ENCODE data around the gene DNAJB14. TPM values are rescaled to one million over a fixed set of nuclear protein-coding genes. Genes with fewer than 3 reads are reported as not detected.

The DNAJB14 gene
- polyA plus RNA-seq, 1 experiment: 21.3 TPM

DNA sequence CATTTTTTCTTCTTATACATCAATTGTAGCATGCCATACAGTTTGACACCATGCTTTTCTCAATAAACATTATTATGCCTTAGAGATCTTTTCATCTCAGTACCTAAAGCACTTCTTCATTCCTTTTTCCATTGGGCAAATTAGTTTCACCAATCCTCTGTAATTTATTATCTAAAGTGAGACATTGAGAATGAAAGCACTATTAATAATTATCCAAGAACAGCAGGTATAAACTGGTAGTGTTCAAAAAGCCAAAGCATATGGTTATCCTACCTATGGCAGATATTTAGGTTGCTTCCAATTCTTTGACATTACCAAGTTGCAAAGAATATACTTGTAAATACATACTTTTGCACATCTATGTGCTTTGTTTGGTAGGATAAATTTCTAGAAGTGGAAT, 67.8 kb downstream of the DNAJB14 start:
- TF ChIP-seq, protein P1, sequence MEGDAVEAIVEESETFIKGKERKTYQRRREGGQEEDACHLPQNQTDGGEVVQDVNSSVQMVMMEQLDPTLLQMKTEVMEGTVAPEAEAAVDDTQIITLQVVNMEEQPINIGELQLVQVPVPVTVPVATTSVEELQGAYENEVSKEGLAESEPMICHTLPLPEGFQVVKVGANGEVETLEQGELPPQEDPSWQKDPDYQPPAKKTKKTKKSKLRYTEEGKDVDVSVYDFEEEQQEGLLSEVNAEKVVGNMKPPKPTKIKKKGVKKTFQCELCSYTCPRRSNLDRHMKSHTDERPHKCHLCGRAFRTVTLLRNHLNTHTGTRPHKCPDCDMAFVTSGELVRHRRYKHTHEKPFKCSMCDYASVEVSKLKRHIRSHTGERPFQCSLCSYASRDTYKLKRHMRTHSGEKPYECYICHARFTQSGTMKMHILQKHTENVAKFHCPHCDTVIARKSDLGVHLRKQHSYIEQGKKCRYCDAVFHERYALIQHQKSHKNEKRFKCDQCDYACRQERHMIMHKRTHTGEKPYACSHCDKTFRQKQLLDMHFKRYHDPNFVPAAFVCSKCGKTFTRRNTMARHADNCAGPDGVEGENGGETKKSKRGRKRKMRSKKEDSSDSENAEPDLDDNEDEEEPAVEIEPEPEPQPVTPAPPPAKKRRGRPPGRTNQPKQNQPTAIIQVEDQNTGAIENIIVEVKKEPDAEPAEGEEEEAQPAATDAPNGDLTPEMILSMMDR (IDR thresholded peaks at IDR 0.05; ENCODE audit: low read depth, low read length): no peak
- ChIA-PET CTCF (no interaction called here), POLR2A (no interaction called here)
- no peak overlapping the region for H3K4me3 ChIP-seq (ENCODE audit: low read depth, low read length)
- no peaks in the 10 kb centered on the region for H3K9me3 ChIP-seq (ENCODE audit: control insufficient read depth, insufficient read depth, low read length)
- no peak overlapping the region for H3K27ac ChIP-seq (ENCODE audit: low read depth, low read length)
- H3K27me3 ChIP-seq (ENCODE audit: control insufficient read depth, insufficient read depth, low read length): no peaks in the 10 kb centered on the region
- no peak for DNase-seq (ENCODE audit: low read depth, low spot score)

DNA sequence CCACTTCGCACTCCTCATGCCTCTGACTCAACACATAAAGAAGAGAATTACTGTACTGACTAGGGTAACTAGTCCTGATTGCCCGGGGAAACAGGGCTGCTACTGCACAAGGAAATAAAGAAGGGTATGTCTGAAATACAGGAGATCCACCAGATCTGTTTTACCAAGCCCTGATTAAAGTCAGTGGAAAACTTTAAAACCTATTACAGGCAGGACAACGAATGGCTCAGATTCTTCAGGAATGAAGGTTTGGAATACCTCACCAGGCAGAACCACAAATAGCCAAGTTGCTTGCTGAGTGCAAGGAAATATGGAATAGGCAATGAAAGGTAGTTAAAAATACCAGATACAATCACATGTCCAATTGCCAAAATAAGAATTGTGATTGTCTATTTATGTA, 69.5 kb downstream of the DNAJB14 start:
- Histone ChIP-seq H3K9me3 (ENCODE audit: control insufficient read depth, insufficient read depth, low read length) (no peaks in the 10 kb centered on the region), H3K27ac (ENCODE audit: low read depth, low read length) (no peak overlapping the region), H3K27me3 (ENCODE audit: control insufficient read depth, insufficient read depth, low read length) (no peaks in the 10 kb centered on the region), H3K4me3 (ENCODE audit: low read depth, low read length) (no peak overlapping the region)
- DNase-seq (ENCODE audit: low read depth, low spot score): no peak
- TF ChIP-seq, protein P1 (IDR thresholded peaks at IDR 0.05; ENCODE audit: low read depth, low read length): no peak
- POLR2A ChIA-PET: no interaction called here
- CTCF ChIA-PET: no interaction called here

DNA sequence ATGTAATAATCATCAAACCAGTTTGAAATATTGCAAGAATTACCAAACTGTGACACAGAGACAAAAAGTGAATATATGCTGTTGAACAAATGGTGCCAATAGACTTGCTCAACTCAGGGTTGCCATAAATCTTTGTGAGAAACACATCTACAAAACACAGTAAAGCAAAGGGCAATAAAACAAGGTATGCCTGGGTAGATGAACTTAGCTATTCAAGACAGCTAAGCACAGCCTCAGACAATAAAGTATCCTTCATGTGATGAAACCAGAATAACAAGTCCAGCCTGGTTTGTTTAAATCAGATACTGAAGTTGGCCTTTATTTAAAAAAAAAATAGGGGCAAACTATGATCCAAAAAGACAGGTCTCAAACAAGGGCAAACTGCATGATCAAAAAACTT, 71.3 kb downstream of the DNAJB14 start:
- DNase-seq (ENCODE audit: low read depth, low spot score): no peak
- ChIA-PET CTCF (no interaction called here), POLR2A (no interaction called here)
- H3K27ac ChIP-seq (ENCODE audit: low read depth, low read length): no peak overlapping the region
- H3K27me3 ChIP-seq (ENCODE audit: control insufficient read depth, insufficient read depth, low read length): no peaks in the 10 kb centered on the region
- no peaks in the 10 kb centered on the region for H3K9me3 ChIP-seq (ENCODE audit: control insufficient read depth, insufficient read depth, low read length)
- H3K4me3 ChIP-seq (ENCODE audit: low read depth, low read length): no peak overlapping the region
- TF ChIP-seq, protein P1 (IDR thresholded peaks at IDR 0.05; ENCODE audit: low read depth, low read length): no peak

DNA sequence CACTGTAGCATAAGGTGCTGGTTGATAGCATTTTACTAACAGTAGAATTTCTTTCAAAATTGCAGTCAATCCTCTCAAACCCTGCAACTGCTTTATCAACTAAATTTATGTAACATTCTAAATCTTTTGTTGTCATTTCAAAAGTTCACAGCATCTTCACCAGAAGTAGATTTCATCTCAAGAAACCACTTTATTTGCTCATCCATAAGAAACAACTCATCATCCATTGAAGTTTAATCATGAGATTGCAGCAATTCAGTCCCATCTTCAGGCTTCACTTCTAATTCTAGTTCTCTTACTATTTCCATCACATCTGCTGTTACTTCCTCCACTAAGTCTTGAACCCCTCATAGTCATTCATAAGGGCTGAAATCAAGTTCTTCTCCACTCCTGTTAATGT, 73.8 kb downstream of the DNAJB14 start:
- no peak for DNase-seq (ENCODE audit: low read depth, low spot score)
- no peaks in the 10 kb centered on the region for H3K9me3 ChIP-seq (ENCODE audit: control insufficient read depth, insufficient read depth, low read length)
- H3K27me3 ChIP-seq (ENCODE audit: control insufficient read depth, insufficient read depth, low read length): no peaks in the 10 kb centered on the region
- TF ChIP-seq, protein P1 (IDR thresholded peaks at IDR 0.05; ENCODE audit: low read depth, low read length): no peak
- POLR2A ChIA-PET: no interaction called here
- CTCF ChIA-PET: no interaction called here
- H3K27ac ChIP-seq (ENCODE audit: low read depth, low read length): no peak overlapping the region
- H3K4me3 ChIP-seq (ENCODE audit: low read depth, low read length): no peak overlapping the region

DNA sequence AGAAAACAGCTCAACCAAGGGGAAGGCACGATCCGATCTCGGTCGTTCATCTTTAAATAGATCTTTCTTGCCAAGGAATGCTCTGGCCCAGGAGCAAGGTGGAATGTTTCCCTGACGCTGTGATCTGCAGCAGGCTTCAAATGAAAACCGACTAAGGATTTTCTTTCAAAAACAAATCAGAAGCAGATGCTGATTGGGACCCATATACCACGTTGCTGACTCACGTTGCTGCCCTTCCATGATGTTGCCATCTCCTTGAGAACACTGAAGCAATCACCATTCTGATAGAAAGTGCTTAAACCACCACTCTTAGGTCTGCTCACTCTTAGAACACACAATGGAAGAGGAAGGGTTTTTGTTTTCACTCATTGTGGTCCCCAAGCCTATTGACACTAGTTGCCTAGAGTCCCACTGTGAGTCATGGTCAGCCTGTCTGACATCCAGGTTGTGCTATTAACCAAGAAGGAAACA, 78.3 kb downstream of the DNAJB14 start:
- POLR2A ChIA-PET: no interaction called here

More for the DNA sequence above, 78.3 kb downstream of the DNAJB14 start:
- DNase-seq (ENCODE audit: low read depth, low spot score): peak; percentile 16
- CTCF ChIA-PET: no interaction called here
- H3K4me3 ChIP-seq (ENCODE audit: low read depth, low read length): no peak overlapping the region
- no peaks in the 10 kb centered on the region for H3K9me3 ChIP-seq (ENCODE audit: control insufficient read depth, insufficient read depth, low read length)
- H3K27me3 ChIP-seq (ENCODE audit: control insufficient read depth, insufficient read depth, low read length): peaks cover 2% of the 10 kb centered on the region
- H3K27ac ChIP-seq (ENCODE audit: low read depth, low read length): no peak overlapping the region
- TF ChIP-seq, protein P1 (IDR thresholded peaks at IDR 0.05; ENCODE audit: low read depth, low read length): no peak
